HepG2 (cell line): ENCODE data around the gene XPO5.

Experiments
- GABPB1 ChIP-seq: IDR thresholded peaks from 2 replicates; pipeline ENCODE4 v1.6.1; 2016; ENCODE audit warnings: mild to moderate bottlenecking, missing genetic modification reagents, moderate library complexity, missing compliant biosample characterization
- GMEB1 ChIP-seq: sonication (generic); formaldehyde crosslinking; IDR thresholded peaks from 2 replicates; pipeline ENCODE4 v1.5.1; 2020; ENCODE audit warnings: missing genetic modification reagents, mild to moderate bottlenecking, borderline replicate concordance
- MLX ChIP-seq: IDR thresholded peaks from 2 replicates; pipeline ENCODE4 v1.6.1; 2016
- POLR2A ChIP-seq, 2 experiments: IDR thresholded peaks; 2 replicates each; pipeline ENCODE4 v1.6.1; 2011; ENCODE audit warnings: low read depth in 2 of 2, low read length in 2 of 2, mild to moderate bottlenecking in 1 of 2, moderate library complexity in 1 of 2; ENCODE audit not compliant: insufficient read depth in 1 of 2
- PRPF4 ChIP-seq: fragments of 200-400 bp; formaldehyde crosslinking; IDR thresholded peaks from 2 replicates; pipeline ENCODE4 v1.6.1; 2016; ENCODE audit warnings: low read length, low read depth; ENCODE audit not compliant: poor library complexity, severe bottlenecking
- RBAK ChIP-seq: sonication (generic); formaldehyde crosslinking; IDR thresholded peaks from 2 replicates; pipeline ENCODE4 v1.5.1; 2020; ENCODE audit warnings: mild to moderate bottlenecking, missing genetic modification reagents
- SNRNP70 ChIP-seq: fragments of 200-400 bp; formaldehyde crosslinking; IDR thresholded peaks from 2 replicates; pipeline ENCODE4 v1.6.1; 2017; ENCODE audit warnings: mild to moderate bottlenecking, low read depth, low read length, moderate library complexity
- TF ChIP-seq, protein P1 (sequence below): sonication (generic); formaldehyde crosslinking; IDR thresholded peaks from 2 replicates; pipeline ENCODE4 v1.5.0; 2020; ENCODE audit warnings: mild to moderate bottlenecking, missing genetic modification reagents, moderate library complexity
- TF ChIP-seq, protein P2 (sequence below): sonication (generic); formaldehyde crosslinking; IDR thresholded peaks from 2 replicates; pipeline ENCODE4 v1.9.0; 2021; ENCODE audit warnings: missing genetic modification reagents, borderline replicate concordance

DNA sequence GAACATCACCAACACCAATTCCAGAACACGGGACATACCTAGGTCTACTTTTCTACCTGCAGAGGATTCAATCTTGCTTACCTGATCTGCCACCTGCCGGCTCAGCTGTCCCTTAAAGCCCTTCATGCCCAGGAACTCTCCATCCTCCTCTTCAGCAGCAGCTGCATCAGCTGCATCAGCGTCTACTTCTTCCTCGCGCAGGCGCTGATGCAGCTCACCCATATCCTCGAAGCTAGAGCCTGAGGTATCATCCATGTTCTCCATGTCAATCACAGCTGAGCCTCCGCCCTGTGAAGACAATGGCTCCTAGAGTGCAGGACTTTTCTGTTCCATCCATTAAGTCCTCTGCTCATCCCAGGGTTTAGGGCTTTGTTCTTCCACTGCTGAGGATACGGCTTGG, 60.0 kb downstream of the XPO5 start:
- TF ChIP-seq, protein P1, sequence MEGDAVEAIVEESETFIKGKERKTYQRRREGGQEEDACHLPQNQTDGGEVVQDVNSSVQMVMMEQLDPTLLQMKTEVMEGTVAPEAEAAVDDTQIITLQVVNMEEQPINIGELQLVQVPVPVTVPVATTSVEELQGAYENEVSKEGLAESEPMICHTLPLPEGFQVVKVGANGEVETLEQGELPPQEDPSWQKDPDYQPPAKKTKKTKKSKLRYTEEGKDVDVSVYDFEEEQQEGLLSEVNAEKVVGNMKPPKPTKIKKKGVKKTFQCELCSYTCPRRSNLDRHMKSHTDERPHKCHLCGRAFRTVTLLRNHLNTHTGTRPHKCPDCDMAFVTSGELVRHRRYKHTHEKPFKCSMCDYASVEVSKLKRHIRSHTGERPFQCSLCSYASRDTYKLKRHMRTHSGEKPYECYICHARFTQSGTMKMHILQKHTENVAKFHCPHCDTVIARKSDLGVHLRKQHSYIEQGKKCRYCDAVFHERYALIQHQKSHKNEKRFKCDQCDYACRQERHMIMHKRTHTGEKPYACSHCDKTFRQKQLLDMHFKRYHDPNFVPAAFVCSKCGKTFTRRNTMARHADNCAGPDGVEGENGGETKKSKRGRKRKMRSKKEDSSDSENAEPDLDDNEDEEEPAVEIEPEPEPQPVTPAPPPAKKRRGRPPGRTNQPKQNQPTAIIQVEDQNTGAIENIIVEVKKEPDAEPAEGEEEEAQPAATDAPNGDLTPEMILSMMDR (CRISPR knock-in tag), result 0 out of 2 replicates have a peak, but pooled peaks have one; percentile 19
- TF ChIP-seq, protein P2, sequence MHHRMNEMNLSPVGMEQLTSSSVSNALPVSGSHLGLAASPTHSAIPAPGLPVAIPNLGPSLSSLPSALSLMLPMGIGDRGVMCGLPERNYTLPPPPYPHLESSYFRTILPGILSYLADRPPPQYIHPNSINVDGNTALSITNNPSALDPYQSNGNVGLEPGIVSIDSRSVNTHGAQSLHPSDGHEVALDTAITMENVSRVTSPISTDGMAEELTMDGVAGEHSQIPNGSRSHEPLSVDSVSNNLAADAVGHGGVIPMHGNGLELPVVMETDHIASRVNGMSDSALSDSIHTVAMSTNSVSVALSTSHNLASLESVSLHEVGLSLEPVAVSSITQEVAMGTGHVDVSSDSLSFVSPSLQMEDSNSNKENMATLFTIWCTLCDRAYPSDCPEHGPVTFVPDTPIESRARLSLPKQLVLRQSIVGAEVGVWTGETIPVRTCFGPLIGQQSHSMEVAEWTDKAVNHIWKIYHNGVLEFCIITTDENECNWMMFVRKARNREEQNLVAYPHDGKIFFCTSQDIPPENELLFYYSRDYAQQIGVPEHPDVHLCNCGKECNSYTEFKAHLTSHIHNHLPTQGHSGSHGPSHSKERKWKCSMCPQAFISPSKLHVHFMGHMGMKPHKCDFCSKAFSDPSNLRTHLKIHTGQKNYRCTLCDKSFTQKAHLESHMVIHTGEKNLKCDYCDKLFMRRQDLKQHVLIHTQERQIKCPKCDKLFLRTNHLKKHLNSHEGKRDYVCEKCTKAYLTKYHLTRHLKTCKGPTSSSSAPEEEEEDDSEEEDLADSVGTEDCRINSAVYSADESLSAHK (CRISPR knock-in tag), result no peak
- no peak for TF ChIP-seq GABPB1
- TF ChIP-seq RBAK (CRISPR knock-in tag), result no peak
- TF ChIP-seq SNRNP70, result no peak
- no peak for TF ChIP-seq GMEB1
- TF ChIP-seq MLX (CRISPR knock-in tag), result no peak
- no peak for TF ChIP-seq PRPF4
- TF ChIP-seq POLR2A (IDR thresholded peaks at IDR 0.05; ENCODE audit: insufficient read depth in 1 of 2, low read depth in 2 of 2, low read length in 2 of 2), result 0 out of 4 replicates have a peak, but pooled peaks of 1 of the 2 experiments have one; percentile 3
